ENCODE data around the gene HINT3.

DNA sequence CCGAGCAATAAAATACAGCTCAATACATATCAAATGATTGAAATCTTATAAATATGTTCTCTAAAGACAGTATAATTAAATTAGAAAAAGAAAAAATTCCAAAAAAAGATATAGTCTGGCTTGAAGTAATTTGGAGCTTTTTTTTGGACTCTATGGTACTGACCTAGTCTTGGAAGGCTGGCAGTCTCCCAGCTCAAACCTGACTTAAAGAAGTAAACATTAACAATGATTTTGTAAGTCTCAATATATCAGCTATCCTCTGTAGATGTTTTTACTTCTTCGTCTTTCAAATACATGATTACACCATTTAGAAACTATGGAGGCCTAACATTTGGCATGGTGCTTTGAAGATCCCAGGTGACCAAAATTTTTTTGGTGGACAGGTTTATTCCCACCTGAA, 14.2 kb downstream of the HINT3 start:
- no peak for TF ChIP-seq EZH2 (IDR thresholded peaks at IDR 0.05; ENCODE audit: low read depth)
- TF ChIP-seq, protein P1, sequence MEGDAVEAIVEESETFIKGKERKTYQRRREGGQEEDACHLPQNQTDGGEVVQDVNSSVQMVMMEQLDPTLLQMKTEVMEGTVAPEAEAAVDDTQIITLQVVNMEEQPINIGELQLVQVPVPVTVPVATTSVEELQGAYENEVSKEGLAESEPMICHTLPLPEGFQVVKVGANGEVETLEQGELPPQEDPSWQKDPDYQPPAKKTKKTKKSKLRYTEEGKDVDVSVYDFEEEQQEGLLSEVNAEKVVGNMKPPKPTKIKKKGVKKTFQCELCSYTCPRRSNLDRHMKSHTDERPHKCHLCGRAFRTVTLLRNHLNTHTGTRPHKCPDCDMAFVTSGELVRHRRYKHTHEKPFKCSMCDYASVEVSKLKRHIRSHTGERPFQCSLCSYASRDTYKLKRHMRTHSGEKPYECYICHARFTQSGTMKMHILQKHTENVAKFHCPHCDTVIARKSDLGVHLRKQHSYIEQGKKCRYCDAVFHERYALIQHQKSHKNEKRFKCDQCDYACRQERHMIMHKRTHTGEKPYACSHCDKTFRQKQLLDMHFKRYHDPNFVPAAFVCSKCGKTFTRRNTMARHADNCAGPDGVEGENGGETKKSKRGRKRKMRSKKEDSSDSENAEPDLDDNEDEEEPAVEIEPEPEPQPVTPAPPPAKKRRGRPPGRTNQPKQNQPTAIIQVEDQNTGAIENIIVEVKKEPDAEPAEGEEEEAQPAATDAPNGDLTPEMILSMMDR (conservative IDR thresholded peaks at IDR 0.05) = no peak

Data from PC-9 (cell line).